Stimulated activated naive B cell treated with anti-CD40 and anti-IgM and Interleukin-4, amounts not matched to agents 10 μg/mL and 1 μg/mL and 100 μg/mL, for 72 hours (primary cell): ENCODE results near the gene ZNF101.

Experiments
- ATAC-seq, 2 donors: fragments of 150-1000 bp; cut with Tn5 transposase; replicated peaks; 2 replicates each; pipeline ENCODE4 v1.10.0; 2021; ENCODE audit warnings: moderate library complexity in 1 of 2
- DNase-seq: peaks from one replicate; pipeline ENCODE4 v3.0.0; 2021
- H3K27ac Mint-ChIP-seq: one replicate; pipeline ENCODE4 v1.8.0; 2022; ENCODE audit warnings: mild to moderate bottlenecking, mixed read lengths
- H3K27me3 Mint-ChIP-seq, 2 donors: one replicate each; pipeline ENCODE4 v1.8.0; 2022; ENCODE audit warnings: mixed read lengths in 2 of 2
- H3K36me3 Mint-ChIP-seq, 2 donors: one replicate each; pipeline ENCODE4 v1.8.0; 2022; ENCODE audit warnings: mixed read lengths in 2 of 2, mild to moderate bottlenecking in 1 of 2
- H3K4me1 Mint-ChIP-seq, 2 donors: one replicate each; pipeline ENCODE4 v1.8.0; 2022; ENCODE audit warnings: mixed read lengths in 2 of 2, mild to moderate bottlenecking in 1 of 2
- H3K4me3 Mint-ChIP-seq, 2 donors: one replicate each; pipeline ENCODE4 v1.8.0; 2022; ENCODE audit warnings: mild to moderate bottlenecking in 2 of 2, mixed read lengths in 2 of 2, moderate library complexity in 1 of 2
- H3K9me3 Mint-ChIP-seq, 2 donors: one replicate each; pipeline ENCODE4 v1.8.0; 2022; ENCODE audit warnings: mixed read lengths in 2 of 2, mild to moderate bottlenecking in 1 of 2

ZNF101 gene

GRCh38 chr19:19649155-19649554 lies 19.5 kb upstream of the ZNF101 start:
- no peaks in the 10 kb centered on the region for H3K27me3 Mint-ChIP-seq
- H3K36me3 Mint-ChIP-seq = peaks cover 53 to 69% of the 10 kb centered on the region in 2 donors
- H3K4me3 Mint-ChIP-seq = no peak overlapping the region
- ATAC-seq (no peak), DNase-seq (no peak)
- no peaks in the 10 kb centered on the region for H3K9me3 Mint-ChIP-seq
- H3K27ac Mint-ChIP-seq = peak overlapping the region; percentile 78
- H3K4me1 Mint-ChIP-seq = peaks cover 10 to 12% of the 10 kb centered on the region in 2 donors

DNA sequence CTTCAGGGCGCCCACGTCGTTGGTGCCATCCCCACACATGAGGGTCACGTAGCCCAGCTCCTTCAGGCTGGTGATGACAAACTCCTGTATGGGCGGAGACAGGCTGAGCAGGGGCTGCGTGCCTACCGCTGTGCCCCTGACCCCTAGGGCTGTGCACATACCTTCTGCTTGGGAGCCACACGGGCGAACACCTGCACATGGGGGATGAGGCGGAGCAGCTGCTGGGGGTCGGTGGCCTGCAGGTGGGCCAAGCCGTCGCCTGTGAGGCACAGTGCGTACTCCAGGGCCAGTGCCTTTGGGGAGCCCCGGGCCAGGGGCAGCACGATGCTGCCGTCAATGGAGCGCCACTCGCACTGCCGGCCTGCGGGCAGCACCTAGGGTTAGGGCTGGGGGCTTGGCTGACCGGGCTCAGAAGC lies 19.1 kb upstream of the ZNF101 start:
- peaks cover 56 to 67% of the 10 kb centered on the region in 2 donors for H3K36me3 Mint-ChIP-seq
- DNase-seq = no peak
- no peaks in the 10 kb centered on the region for H3K27me3 Mint-ChIP-seq
- H3K4me1 Mint-ChIP-seq = peaks cover 5 to 12% of the 10 kb centered on the region in 2 donors
- no peaks in the 10 kb centered on the region for H3K9me3 Mint-ChIP-seq
- H3K27ac Mint-ChIP-seq = peak overlapping the region; percentile 78
- no peak for ATAC-seq
- H3K4me3 Mint-ChIP-seq = no peak overlapping the region

DNA sequence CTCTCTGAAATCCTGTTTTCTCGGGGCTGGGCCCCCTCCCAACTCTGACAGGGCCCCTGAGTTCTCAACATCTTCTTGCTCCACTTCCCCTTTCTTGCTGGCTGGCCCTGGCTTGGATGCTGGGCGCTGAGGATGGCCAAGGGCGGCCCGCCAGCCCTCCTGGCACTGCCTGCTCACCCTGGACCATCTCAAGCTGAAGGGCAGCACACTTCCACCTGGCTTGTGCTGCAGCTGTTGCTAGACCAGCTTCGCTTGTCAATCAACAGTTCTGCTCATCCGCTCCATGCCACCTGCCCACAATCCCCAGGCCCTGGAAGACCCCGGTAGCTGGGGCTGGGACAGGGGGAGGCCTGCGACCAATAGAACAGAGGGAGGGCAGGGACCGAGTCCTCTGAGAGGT lies 18.3 kb upstream of the ZNF101 start:
- Mint-ChIP-seq H3K27ac (peak overlapping the region; percentile 80), H3K4me3 (no peak overlapping the region), H3K9me3 (no peaks in the 10 kb centered on the region), H3K36me3 (peaks cover 59 to 66% of the 10 kb centered on the region in 2 donors), H3K4me1 (peaks cover 5 to 12% of the 10 kb centered on the region in 2 donors), H3K27me3 (no peaks in the 10 kb centered on the region)
- DNase-seq = no peak
- no peak for ATAC-seq

- no peak for DNase-seq
- Mint-ChIP-seq H3K27ac (peak overlapping the region; percentile 59), H3K4me3 (no peak overlapping the region), H3K27me3 (no peaks in the 10 kb centered on the region), H3K4me1 (peaks cover 5 to 10% of the 10 kb centered on the region in 2 donors), H3K36me3 (peaks cover 57 to 65% of the 10 kb centered on the region in 2 donors), H3K9me3 (no peaks in the 10 kb centered on the region)
- ATAC-seq = no peak
Observed at GRCh38 chr19:19651076-19651475, 17.6 kb upstream of the ZNF101 start.

GRCh38 chr19:19652482-19653295 lies 15.9 kb upstream of the ZNF101 start:
- ATAC-seq = no peak
- H3K9me3 Mint-ChIP-seq = no peaks in the 10 kb centered on the region
- H3K36me3 Mint-ChIP-seq = peaks cover 57 to 69% of the 10 kb centered on the region in 2 donors
- peaks cover 6 to 11% of the 10 kb centered on the region in 2 donors for H3K4me1 Mint-ChIP-seq
- no peaks in the 10 kb centered on the region for H3K27me3 Mint-ChIP-seq
- no peak overlapping the region for H3K27ac Mint-ChIP-seq
- DNase-seq = no peak
- no peak overlapping the region for H3K4me3 Mint-ChIP-seq

- peaks cover 61 to 69% of the 10 kb centered on the region in 2 donors for H3K36me3 Mint-ChIP-seq
- no peaks in the 10 kb centered on the region for H3K9me3 Mint-ChIP-seq
- ATAC-seq (no peak), DNase-seq (no peak)
- H3K27me3 Mint-ChIP-seq = no peaks in the 10 kb centered on the region
- peak overlapping the region; percentile 62 for H3K27ac Mint-ChIP-seq
- H3K4me3 Mint-ChIP-seq = no peak overlapping the region
- H3K4me1 Mint-ChIP-seq = peaks cover 6 to 11% of the 10 kb centered on the region in 2 donors
Observed at GRCh38 chr19:19653597-19654147, 15.0 kb upstream of the ZNF101 start.

- H3K9me3 Mint-ChIP-seq = no peaks in the 10 kb centered on the region
- ATAC-seq (no peak), DNase-seq (no peak)
- H3K4me3 Mint-ChIP-seq = no peak overlapping the region
- no peak overlapping the region for H3K27ac Mint-ChIP-seq
- peaks cover 58 to 68% of the 10 kb centered on the region in 2 donors for H3K36me3 Mint-ChIP-seq
- H3K4me1 Mint-ChIP-seq = peaks cover 6% of the 10 kb centered on the region in 2 donors
- no peaks in the 10 kb centered on the region for H3K27me3 Mint-ChIP-seq
Observed at GRCh38 chr19:19654441-19654840, 14.2 kb upstream of the ZNF101 start.

- no peak overlapping the region for H3K4me3 Mint-ChIP-seq
- ATAC-seq (no peak), DNase-seq (no peak)
- no peaks in the 10 kb centered on the region for H3K9me3 Mint-ChIP-seq
- no peaks in the 10 kb centered on the region for H3K27me3 Mint-ChIP-seq
- peaks cover 56 to 70% of the 10 kb centered on the region in 2 donors for H3K36me3 Mint-ChIP-seq
- peaks cover 6 to 9% of the 10 kb centered on the region in 2 donors for H3K4me1 Mint-ChIP-seq
- no peak overlapping the region for H3K27ac Mint-ChIP-seq
Observed at GRCh38 chr19:19655051-19655594, 13.5 kb upstream of the ZNF101 start.

DNA sequence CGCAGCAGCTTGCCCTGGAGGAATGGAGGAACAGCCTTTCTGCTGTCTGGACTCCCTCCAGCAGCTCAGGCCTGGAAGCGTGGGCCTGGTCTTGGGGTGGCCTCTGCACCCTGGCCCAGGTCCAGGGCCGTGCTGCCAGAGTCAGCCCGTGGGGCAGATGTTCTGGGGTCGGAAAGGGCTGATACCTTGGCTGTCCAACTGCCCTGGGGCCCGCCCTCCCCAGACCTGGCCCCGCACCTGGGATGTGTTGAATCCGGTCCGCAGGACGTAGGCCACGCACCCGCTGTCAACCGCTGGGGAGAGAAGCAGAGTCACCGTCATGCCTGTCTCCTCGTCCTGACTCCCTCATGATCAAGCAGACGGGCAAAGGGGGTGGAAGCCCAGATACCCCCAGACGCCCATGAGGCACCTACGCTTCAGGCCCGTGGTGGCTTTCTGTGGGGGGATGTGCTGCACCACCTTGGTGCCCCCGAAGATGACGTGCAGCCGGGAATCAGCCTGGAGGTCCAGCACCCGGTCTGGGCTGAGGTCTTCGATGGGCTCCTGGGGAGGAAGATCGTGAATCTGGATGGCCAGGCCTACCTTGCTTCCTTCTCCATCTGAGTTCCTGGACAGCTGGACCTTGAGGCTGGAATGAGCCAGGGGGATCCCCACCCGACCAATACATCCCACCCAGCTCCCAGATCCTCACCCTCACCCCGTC lies 12.8 kb upstream of the ZNF101 start:
- H3K4me1 Mint-ChIP-seq = peaks cover 6 to 7% of the 10 kb centered on the region in 2 donors

DNA sequence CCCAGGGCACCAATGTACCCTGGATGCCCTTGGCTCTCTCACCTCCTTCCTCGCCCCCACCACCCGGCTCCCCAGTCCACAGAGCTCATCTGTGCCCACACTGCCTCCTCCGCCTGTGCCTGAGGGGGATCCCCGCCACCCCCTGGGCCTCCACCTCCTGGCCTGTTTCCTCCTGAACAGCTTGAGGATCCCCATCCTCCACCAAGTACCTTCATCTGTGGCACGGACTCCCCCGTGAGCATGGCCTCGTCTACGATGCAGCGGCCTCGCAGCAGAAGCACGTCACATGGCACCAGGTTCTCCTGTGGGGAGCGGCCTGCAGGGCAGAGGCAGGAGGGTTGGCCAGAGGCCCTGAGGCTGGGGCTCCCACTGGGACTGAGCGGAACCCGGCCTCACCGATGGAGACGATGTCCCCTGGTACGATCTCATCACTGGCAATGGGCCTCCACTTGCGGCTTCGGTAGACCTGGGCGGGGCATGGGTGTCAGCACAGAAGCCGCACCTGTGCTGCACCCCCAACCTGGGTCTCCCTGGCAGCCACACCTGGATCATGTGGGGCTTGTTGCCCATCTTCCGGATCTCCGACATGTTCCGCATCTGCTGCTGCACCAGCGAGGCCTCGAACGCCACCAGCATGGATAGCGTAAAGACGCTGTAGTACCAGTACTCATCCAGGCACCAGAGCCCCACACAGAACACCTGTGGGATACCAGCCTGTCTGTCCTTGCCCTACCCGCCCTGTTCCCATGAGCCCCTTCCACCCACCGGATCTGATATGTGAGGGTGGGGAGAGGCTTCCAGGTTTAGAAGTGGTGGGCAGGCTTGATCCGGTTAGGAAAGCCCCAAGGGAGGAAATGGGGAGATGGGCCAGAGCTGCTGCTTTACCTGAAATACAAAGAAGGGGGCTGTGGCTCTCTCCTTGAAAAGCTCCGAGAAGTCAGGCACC lies 11.9 kb upstream of the ZNF101 start:
- Mint-ChIP-seq H3K4me1 (peaks cover 15% of the 10 kb centered on the region in 2 donors), H3K27ac (peak overlapping the region; percentile 51), H3K4me3 (no peak overlapping the region), H3K9me3 (no peaks in the 10 kb centered on the region), H3K36me3 (peaks cover 56 to 68% of the 10 kb centered on the region in 2 donors), H3K27me3 (no peaks in the 10 kb centered on the region)
- ATAC-seq (no peak), DNase-seq (no peak)

More for the DNA sequence above, 12.8 kb upstream of the ZNF101 start:
- Mint-ChIP-seq H3K27me3 (no peaks in the 10 kb centered on the region), H3K4me3 (no peak overlapping the region), H3K9me3 (no peaks in the 10 kb centered on the region), H3K36me3 (peaks cover 51 to 63% of the 10 kb centered on the region in 2 donors), H3K27ac (no peak overlapping the region)
- ATAC-seq = no peak
- no peak for DNase-seq

DNA sequence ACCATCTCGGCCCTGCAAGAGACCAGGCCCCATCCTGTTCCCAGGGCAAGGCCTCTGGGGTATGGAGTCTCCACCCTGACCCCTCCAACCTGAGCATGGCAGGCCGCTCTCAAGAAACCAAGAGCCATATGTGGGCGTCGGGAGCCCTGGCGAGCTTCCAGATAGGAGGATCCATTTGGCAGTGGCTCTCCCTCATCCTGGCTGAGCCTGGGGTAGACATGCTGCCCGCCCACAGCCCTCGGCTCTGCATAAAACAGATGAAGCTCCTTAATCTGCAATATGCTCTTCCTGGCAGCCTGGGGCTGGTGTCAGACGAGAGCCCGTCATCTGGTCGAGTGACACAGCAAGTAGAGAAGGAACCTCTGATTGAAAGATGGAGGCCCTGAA lies 11.2 kb upstream of the ZNF101 start:
- no peaks in the 10 kb centered on the region for H3K9me3 Mint-ChIP-seq
- ATAC-seq = no peak
- H3K36me3 Mint-ChIP-seq = peaks cover 57 to 67% of the 10 kb centered on the region in 2 donors
- H3K4me1 Mint-ChIP-seq = peaks cover 22% of the 10 kb centered on the region in 2 donors
- H3K27ac Mint-ChIP-seq = no peak overlapping the region
- DNase-seq = no peak
- no peaks in the 10 kb centered on the region for H3K27me3 Mint-ChIP-seq
- no peak overlapping the region for H3K4me3 Mint-ChIP-seq

- DNase-seq = no peak
- peaks cover 40 to 50% of the 10 kb centered on the region in 2 donors for H3K36me3 Mint-ChIP-seq
- peaks cover 22 to 29% of the 10 kb centered on the region in 2 donors for H3K4me1 Mint-ChIP-seq
- H3K4me3 Mint-ChIP-seq = no peak overlapping the region
- H3K27me3 Mint-ChIP-seq = no peaks in the 10 kb centered on the region
- ATAC-seq = no peak
- no peaks in the 10 kb centered on the region for H3K9me3 Mint-ChIP-seq
- H3K27ac Mint-ChIP-seq = no peak overlapping the region
Observed at GRCh38 chr19:19659646-19660245, 8.9 kb upstream of the ZNF101 start.

GRCh38 chr19:19661141-19661674 lies 7.4 kb upstream of the ZNF101 start:
- Mint-ChIP-seq H3K27ac (peak overlapping the region; percentile 98), H3K4me3 (peak overlapping the region; percentile 93 to 96), H3K27me3 (no peaks in the 10 kb centered on the region), H3K4me1 (peaks cover 22 to 29% of the 10 kb centered on the region in 2 donors), H3K9me3 (no peaks in the 10 kb centered on the region), H3K36me3 (peaks cover 32 to 40% of the 10 kb centered on the region in 2 donors)
- ATAC-seq (no peak), DNase-seq (no peak)
